Central memory CD8-positive, alpha-beta T cell (primary cell): ENCODE measurements around the gene KCNK16.
A peak's percentile ranks its signal among the peaks of the same experiment; 100 is the strongest.

ENCODE experiments used
- ATAC-seq: fragments of 150-1000 bp; cut with Tn5 transposase; replicated peaks from 2 replicates; pipeline ENCODE4 v1.10.0; 2022; ENCODE audit warnings: mild to moderate bottlenecking, moderate FRiP score, moderate number of reproducible peaks; ENCODE audit not compliant: poor library complexity, severe bottlenecking; ENCODE audit errors: extremely low read depth
- DNase-seq, 2 donors: peaks; one replicate each; pipeline ENCODE4 v3.0.0; 2021; ENCODE audit warnings: low spot score in 2 of 2
- H3K27ac Mint-ChIP-seq: one replicate; pipeline ENCODE4 v1.8.0; 2022; ENCODE audit warnings: low read depth, mild to moderate bottlenecking, moderate library complexity, mixed read lengths
- H3K27me3 Mint-ChIP-seq: one replicate; pipeline ENCODE4 v1.8.0; 2022; ENCODE audit warnings: mixed read lengths
- H3K36me3 Mint-ChIP-seq: one replicate; pipeline ENCODE4 v1.8.0; 2022; ENCODE audit warnings: mild to moderate bottlenecking, moderate library complexity, mixed read lengths; ENCODE audit not compliant: insufficient read depth
- H3K4me1 Mint-ChIP-seq: one replicate; pipeline ENCODE4 v1.8.0; 2022; ENCODE audit warnings: mixed read lengths
- H3K4me3 Mint-ChIP-seq: one replicate; pipeline ENCODE4 v1.8.0; 2022; ENCODE audit warnings: mild to moderate bottlenecking, moderate library complexity, mixed read lengths
- H3K9me3 Mint-ChIP-seq: one replicate; pipeline ENCODE4 v1.8.0; 2022; ENCODE audit warnings: mixed read lengths

KCNK16 gene

DNA sequence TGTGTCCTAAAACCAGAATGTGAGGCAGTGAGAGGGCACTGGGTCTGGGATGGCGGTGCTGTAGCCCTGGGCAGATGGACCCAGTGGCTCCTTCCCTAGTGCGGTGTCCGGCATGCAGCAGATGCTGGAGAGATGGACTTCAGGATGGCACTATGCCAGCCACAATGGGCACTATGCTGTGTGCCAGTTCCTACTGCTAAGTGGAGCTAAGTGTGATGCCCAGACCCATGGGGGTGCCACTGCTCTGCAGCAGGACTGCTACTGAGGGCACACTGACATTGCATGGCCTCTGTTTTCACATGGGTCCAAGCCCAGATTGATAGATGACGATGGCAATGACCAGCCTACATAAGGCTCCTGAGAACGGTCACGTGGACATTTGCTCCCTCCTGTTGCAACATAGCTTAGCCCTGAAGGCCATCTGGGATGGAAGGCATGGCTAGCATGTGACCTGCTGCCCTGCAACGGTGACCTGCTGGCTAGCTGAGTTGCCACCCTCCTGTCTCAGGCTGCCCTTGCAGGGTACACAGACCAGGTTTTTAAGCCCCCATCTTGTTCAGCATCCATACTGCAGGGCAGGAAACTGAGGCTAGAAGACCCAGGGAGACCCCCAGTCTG, 31.3 kb upstream of the KCNK16 start:
- ATAC-seq (no peak), DNase-seq (no peak)
- Mint-ChIP-seq H3K36me3 (no peaks in the 10 kb centered on the region), H3K9me3 (no peaks in the 10 kb centered on the region), H3K4me1 (no peaks in the 10 kb centered on the region), H3K27ac (no peak overlapping the region), H3K4me3 (no peak overlapping the region), H3K27me3 (peaks cover 13% of the 10 kb centered on the region)

DNA sequence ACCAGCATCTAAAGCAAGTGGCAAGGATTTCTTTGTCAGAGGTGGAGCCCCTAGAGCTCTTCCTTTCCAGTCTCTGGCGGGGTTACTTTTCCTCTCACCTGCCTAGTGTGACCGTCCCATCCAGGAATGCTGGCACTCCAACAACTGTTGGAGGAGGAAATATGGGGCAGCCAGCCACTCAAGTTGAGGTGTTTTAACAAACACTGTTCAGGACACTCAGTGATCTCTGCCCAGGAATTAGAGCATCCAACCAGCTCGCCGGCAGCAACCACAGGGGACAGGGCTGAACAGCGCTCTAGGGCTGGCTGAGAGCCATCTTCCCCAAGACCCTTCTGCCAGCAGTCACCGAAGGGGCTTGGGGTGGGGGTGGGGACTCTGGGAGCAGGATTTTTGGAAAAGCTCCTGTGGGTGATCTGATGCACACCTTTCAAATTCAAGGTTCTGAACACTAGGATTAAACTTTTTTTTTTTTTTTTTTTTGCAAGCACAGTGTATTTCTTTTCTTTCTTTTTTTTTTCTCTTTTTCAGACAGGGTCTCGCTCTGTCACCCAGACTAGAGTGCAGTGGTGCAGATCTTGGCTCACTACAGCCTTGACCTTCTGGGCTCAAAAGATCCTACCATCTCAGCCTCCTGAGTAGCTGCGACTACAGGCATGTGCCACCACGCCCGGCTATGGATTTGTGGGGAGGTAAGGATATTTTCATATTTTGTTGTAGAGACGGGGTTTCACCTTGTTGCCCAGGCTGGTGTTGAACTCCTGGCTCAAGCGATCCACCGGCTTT, 28.4 kb upstream of the KCNK16 start:
- Mint-ChIP-seq H3K4me3 (no peak overlapping the region), H3K36me3 (no peaks in the 10 kb centered on the region), H3K27ac (no peak overlapping the region), H3K4me1 (no peaks in the 10 kb centered on the region), H3K27me3 (peaks cover 24% of the 10 kb centered on the region), H3K9me3 (no peaks in the 10 kb centered on the region)
- no peak for DNase-seq
- ATAC-seq, result no peak

DNA sequence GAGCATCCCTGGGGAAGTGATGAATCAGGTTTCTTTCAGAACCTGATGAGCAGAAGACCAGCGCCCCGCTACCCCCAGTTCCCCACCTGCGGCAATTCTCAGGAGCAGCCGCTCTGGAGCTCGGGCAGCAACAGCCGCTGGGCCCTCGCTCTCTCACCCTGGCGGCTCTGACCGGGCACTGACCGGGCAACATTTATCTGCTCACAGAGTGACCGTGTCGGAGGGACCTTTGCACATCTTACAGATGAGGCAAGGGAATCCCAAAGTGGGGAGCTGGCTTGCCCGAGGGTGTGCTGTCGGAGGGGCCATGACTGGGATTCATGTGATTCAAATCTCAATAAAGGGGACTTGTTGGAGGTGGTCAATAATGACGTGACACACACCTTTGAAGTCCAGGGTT, 26.2 kb upstream of the KCNK16 start:
- Mint-ChIP-seq H3K4me1 (no peaks in the 10 kb centered on the region), H3K27ac (no peak overlapping the region)
- ATAC-seq, result no peak

DNA sequence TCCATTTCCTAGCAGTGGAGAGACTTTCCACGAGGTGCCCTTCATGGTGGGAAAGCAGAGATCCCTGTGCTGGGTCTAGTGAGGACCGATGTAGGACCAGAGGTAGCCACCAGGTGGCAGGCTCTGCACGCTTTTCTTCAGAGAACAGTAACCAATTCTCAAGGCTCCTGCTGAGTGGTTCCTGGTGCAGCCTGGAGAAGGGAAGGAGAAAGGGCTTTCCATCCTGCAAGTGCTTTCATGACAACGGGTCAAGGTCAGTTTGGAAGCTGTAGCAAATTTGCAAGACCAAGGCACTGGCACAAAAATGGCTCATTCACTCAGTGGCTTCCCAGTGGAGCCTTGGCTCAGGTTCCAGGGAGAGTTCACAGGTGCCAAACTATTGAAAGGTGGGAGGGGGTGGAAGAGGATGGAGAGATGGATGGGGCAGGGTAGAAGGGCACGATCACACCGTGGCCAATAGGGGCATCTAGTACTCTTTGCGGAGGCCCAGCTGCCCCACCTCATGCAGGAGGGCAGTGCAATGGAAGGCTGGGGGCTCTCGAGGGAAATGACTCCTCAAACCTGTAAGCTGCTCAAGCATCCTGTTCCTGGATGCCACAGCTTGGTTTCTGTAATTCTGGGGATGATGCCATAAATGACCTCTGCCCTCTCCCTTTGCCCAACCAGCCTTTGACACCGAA, 25.5 kb upstream of the KCNK16 start:
- peaks cover 11% of the 10 kb centered on the region for H3K27me3 Mint-ChIP-seq
- no peaks in the 10 kb centered on the region for H3K36me3 Mint-ChIP-seq
- DNase-seq (peak; percentile 18 to 25), ATAC-seq (no peak)
- no peaks in the 10 kb centered on the region for H3K4me1 Mint-ChIP-seq
- H3K27ac Mint-ChIP-seq, result no peak overlapping the region
- no peak overlapping the region for H3K4me3 Mint-ChIP-seq
- no peaks in the 10 kb centered on the region for H3K9me3 Mint-ChIP-seq

More for the DNA sequence above, 26.2 kb upstream of the KCNK16 start:
- Mint-ChIP-seq H3K36me3 (no peaks in the 10 kb centered on the region), H3K9me3 (no peaks in the 10 kb centered on the region), H3K27me3 (peaks cover 18% of the 10 kb centered on the region), H3K4me3 (no peak overlapping the region)
- no peak for DNase-seq

DNA sequence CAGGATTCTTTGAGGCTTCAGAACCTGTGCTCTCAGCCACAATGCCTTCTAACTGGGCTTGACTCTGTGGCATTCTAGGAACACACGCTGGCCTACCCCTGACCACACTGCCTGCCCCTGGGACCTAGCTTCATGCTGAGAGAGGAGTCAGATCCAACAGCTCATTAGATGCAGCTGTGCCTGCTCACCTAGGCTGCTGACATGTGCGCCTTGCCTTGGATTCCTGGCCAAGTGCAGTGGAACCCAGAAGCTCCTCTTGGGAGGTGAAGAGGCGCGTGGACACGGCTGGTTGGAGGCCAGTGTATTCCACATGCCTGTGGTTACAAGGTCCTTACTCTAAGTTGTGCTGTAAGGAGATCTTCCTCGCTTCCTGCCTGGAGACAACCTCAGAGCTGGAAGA, 24.7 kb upstream of the KCNK16 start:
- DNase-seq (no peak), ATAC-seq (no peak)
- Mint-ChIP-seq H3K9me3 (no peaks in the 10 kb centered on the region), H3K4me1 (no peaks in the 10 kb centered on the region), H3K27me3 (peaks cover 11% of the 10 kb centered on the region), H3K4me3 (no peak overlapping the region), H3K27ac (no peak overlapping the region), H3K36me3 (no peaks in the 10 kb centered on the region)

DNA sequence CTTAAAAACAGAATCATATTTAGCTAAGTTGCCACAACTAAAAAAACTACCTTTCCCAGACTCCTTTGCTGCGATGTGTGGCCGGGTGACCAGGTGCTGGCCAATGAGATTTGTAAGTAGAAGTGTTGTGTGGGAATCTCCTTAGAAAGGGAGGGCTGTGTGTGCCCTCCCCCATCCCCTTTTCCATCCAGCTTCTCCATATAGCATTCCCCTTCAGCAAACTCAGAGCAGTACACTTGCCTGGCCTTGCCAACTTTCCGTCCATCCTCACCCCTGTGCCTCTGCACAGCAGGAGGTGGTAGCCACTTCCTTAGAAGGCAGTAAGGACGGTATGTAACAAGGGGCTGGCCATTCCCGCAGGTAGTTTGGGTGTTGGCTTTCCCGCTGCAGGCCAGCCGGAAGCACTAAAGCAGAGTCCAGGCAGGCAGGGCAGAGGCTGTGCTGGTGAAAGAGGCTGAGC, 22.3 kb upstream of the KCNK16 start:
- no peak for ATAC-seq
- Mint-ChIP-seq H3K4me1 (no peaks in the 10 kb centered on the region), H3K27ac (no peak overlapping the region), H3K9me3 (no peaks in the 10 kb centered on the region), H3K36me3 (no peaks in the 10 kb centered on the region), H3K4me3 (no peak overlapping the region), H3K27me3 (peaks cover 15% of the 10 kb centered on the region)
- DNase-seq, result no peak

DNA sequence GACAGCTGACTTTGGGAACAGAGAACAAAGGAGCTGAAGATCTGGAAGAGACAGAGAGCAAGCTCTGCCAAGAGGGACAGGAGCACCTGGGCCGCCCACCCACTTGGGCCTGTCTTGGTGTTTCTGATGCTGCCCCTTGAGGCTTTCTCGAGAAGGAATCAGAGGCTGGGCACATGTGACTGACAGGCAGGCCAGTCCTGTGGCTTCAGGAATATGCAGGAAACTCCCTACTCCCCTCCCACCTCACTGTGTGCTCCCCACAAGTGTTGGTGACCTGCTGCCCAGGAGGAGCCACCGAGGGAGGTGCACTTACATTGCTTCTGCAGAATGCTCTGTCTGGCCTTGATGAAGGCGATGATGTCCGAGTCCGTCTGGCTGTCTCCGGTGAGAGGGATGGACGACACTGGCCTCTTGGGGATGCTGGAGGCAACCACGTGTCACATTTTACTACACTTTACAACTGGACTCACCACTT, 20.9 kb upstream of the KCNK16 start:
- ATAC-seq, result no peak
- Mint-ChIP-seq H3K36me3 (no peaks in the 10 kb centered on the region), H3K27me3 (peaks cover 26% of the 10 kb centered on the region), H3K4me1 (no peaks in the 10 kb centered on the region), H3K9me3 (no peaks in the 10 kb centered on the region), H3K27ac (no peak overlapping the region), H3K4me3 (no peak overlapping the region)
- DNase-seq, result no peak

DNA sequence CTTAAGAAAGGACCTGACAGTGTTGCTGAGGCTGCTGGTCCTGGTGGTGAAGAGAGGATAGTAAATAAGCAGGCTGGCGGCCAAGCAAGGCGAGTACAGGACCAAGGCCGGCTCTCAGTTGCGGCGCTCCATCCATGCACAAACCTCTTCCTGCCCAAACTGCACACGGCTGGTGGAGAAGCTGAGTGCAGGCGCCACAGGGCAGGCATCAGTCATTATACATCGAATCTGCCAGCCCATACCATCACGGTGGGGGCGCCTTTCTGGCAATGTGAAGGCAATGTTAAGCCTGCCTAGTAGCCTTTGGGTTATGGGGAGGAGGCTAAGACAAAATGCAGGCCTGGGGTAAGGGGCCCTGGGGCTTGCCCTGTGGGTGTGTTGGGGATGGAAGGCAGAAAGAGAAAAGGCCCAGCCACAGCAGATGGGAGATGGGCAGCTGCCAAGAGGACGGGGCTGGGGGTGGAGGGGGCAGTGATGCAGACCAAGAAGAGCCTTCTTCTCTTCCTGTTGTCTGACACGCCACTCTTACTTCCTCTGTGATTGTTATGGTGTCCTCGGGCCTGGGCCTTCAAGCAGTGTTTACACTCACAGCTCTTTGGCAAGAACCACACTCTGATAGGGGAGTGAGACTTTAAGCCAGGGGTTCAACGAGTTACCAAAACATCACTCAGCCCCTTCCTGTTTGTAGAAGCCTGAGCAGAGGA, 20.3 kb upstream of the KCNK16 start:
- no peak overlapping the region for H3K27ac Mint-ChIP-seq
- peaks cover 26% of the 10 kb centered on the region for H3K27me3 Mint-ChIP-seq
- no peaks in the 10 kb centered on the region for H3K9me3 Mint-ChIP-seq
- no peak overlapping the region for H3K4me3 Mint-ChIP-seq
- H3K4me1 Mint-ChIP-seq, result no peaks in the 10 kb centered on the region
- no peaks in the 10 kb centered on the region for H3K36me3 Mint-ChIP-seq
- ATAC-seq (peak; percentile 14), DNase-seq (no peak)

DNA sequence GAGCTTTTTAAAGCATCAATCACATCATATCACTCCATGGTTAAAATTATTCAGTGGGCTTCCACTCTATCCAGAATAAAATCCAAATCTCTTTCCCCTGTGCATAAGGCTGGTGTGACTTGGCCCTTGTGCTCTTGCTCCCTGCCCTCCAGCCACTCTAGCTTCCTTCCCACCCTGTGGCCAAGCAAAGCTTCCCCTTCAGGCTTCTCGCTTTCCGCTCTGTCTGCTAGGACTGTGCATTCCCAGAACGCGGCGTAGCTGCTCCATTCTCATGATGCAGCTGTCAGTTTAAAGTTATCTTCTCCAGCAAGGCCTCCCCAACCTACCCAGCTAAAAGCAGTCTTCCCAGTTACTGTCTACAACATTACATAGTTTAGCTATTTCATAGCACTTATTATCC, 19.4 kb upstream of the KCNK16 start:
- ATAC-seq, result no peak
- no peaks in the 10 kb centered on the region for H3K36me3 Mint-ChIP-seq
- no peak for DNase-seq

DNA sequence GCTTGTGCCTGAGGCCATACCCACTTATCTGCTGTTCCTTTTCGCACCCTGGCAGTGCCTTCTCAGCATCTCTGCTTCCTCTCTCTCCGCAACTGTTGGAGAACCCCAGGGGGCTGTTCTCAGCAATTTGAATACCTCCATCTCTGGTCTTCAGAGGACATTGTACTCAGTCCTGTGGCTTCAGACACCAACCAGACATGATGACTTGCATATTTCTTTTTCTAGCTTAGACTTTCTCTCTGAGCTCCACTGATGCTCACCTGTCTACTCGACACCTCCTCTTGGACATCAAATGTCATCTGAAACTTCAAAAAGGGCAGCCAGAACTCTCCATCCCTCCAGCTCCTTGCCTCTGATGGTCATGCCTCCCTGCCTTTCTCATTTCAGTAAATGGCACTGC, 18.9 kb upstream of the KCNK16 start:
- Mint-ChIP-seq H3K36me3 (no peaks in the 10 kb centered on the region), H3K9me3 (no peaks in the 10 kb centered on the region), H3K4me3 (no peak overlapping the region), H3K4me1 (peaks cover 11% of the 10 kb centered on the region), H3K27ac (no peak overlapping the region), H3K27me3 (peaks cover 30% of the 10 kb centered on the region)
- ATAC-seq, result no peak
- no peak for DNase-seq

More for the DNA sequence above, 19.4 kb upstream of the KCNK16 start:
- Mint-ChIP-seq H3K4me3 (no peak overlapping the region), H3K27ac (no peak overlapping the region), H3K27me3 (peaks cover 30% of the 10 kb centered on the region), H3K9me3 (no peaks in the 10 kb centered on the region), H3K4me1 (peaks cover 5% of the 10 kb centered on the region)

DNA sequence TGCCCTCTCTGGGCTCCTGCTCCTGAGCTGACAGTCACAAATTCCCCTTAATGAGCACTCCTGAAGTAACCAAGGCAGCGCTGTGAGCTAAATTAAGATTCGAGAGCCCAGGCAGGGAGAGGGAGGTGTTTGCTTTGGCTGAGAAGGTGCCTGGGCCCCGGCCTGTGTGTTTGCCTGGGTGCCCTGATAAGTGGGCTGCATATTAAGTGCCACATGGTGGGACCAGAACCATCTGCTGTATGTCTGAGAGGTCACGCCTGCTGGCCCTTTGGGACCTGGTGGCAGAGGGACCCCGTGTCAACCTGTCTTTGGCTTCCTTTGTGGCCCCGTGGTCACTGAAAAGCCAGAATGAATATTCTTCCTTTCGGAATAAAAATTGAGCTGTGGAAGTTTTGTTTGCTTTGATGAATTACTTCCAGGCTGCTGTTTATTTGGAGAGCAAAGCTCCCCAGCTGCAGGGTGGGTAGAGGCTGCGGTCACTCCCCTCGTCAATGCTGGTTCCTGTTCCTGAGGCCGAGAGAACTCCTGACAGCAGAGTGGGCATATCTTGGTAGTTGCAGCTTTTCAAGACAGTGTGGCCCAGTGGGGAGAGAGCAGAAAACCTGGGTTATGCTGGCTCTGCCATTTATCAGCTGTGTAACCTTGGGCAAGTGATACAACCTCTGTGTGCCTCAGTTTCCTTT, 17.5 kb upstream of the KCNK16 start:
- Mint-ChIP-seq H3K9me3 (no peaks in the 10 kb centered on the region), H3K36me3 (no peaks in the 10 kb centered on the region), H3K27me3 (peaks cover 30% of the 10 kb centered on the region), H3K4me1 (peaks cover 18% of the 10 kb centered on the region), H3K4me3 (no peak overlapping the region), H3K27ac (no peak overlapping the region)
- ATAC-seq (no peak), DNase-seq (no peak)
